Nephron progenitor cell (in vitro differentiated cells): ENCODE results near the gene MAML2.

Experiments
- DNase-seq: peaks from one replicate; pipeline ENCODE4 v3.0.0; 2021
- H3K27ac Mint-ChIP-seq: 2 replicates; pipeline ENCODE4 v1.8.0; 2021; ENCODE audit warnings: mild to moderate bottlenecking, moderate library complexity, mixed read lengths
- H3K27me3 Mint-ChIP-seq: 2 replicates; pipeline ENCODE4 v1.8.0; 2021; ENCODE audit warnings: mild to moderate bottlenecking, low read depth, mixed read lengths; ENCODE audit not compliant: poor library complexity
- H3K36me3 Mint-ChIP-seq: 2 replicates; pipeline ENCODE4 v1.8.0; 2021; ENCODE audit warnings: low read depth, mixed read lengths
- H3K4me1 Mint-ChIP-seq: 2 replicates; pipeline ENCODE4 v1.8.0; 2021; ENCODE audit warnings: mixed read lengths
- H3K4me3 Mint-ChIP-seq: 2 replicates; pipeline ENCODE4 v1.8.0; 2021; ENCODE audit warnings: mild to moderate bottlenecking, moderate library complexity, mixed read lengths
- H3K9me3 Mint-ChIP-seq: 2 replicates; pipeline ENCODE4 v1.8.0; 2021; ENCODE audit warnings: mild to moderate bottlenecking, moderate library complexity, mixed read lengths
- CTCF ChIP-seq: fragments of 200-600 bp; sonication (generic); IDR thresholded peaks from 2 replicates; pipeline ENCODE4 v1.5.0; 2021; ENCODE audit warnings: antibody characterized with exemption

Gene MAML2

GRCh38 chr11:96162816-96163499 is 180.0 kb downstream of the MAML2 start:
- no peak for TF ChIP-seq CTCF
- Mint-ChIP-seq H3K27ac (no peak overlapping the region), H3K9me3 (no peaks in the 10 kb centered on the region), H3K4me1 (peaks cover 87% of the 10 kb centered on the region), H3K4me3 (no peak overlapping the region), H3K27me3 (peaks cover 4% of the 10 kb centered on the region), H3K36me3 (peaks cover 6% of the 10 kb centered on the region)
- no peak for DNase-seq

- peak overlapping the region; percentile 94 for H3K27ac Mint-ChIP-seq
- H3K4me3 Mint-ChIP-seq = peak overlapping the region; percentile 39
- H3K27me3 Mint-ChIP-seq = peaks cover 4% of the 10 kb centered on the region
- peaks cover 84% of the 10 kb centered on the region for H3K4me1 Mint-ChIP-seq
- DNase-seq = peak; percentile 26
- H3K9me3 Mint-ChIP-seq = no peaks in the 10 kb centered on the region
- TF ChIP-seq CTCF = no peak
- H3K36me3 Mint-ChIP-seq = peaks cover 6% of the 10 kb centered on the region
Observed at GRCh38 chr11:96161307-96162089, 181.5 kb downstream of the MAML2 start.

GRCh38 chr11:96160732-96161306 is 182.2 kb downstream of the MAML2 start:
- Mint-ChIP-seq H3K4me1 (peaks cover 84% of the 10 kb centered on the region), H3K4me3 (peak overlapping the region; percentile 39), H3K27ac (peak overlapping the region; percentile 94), H3K9me3 (no peaks in the 10 kb centered on the region), H3K36me3 (peaks cover 6% of the 10 kb centered on the region), H3K27me3 (peaks cover 1% of the 10 kb centered on the region)
- peak; percentile 42 for DNase-seq
- TF ChIP-seq CTCF = no peak

- Mint-ChIP-seq H3K4me3 (no peak overlapping the region), H3K4me1 (peaks cover 84% of the 10 kb centered on the region), H3K27ac (peak overlapping the region; percentile 94), H3K27me3 (no peaks in the 10 kb centered on the region), H3K9me3 (no peaks in the 10 kb centered on the region), H3K36me3 (peaks cover 6% of the 10 kb centered on the region)
- no peak for TF ChIP-seq CTCF
- no peak for DNase-seq
Observed at GRCh38 chr11:96159968-96160367, 183.0 kb downstream of the MAML2 start.

- no peaks in the 10 kb centered on the region for H3K27me3 Mint-ChIP-seq
Observed at GRCh38 chr11:96158126-96158525, 184.9 kb downstream of the MAML2 start.

More at GRCh38 chr11:96158126-96158525, 184.9 kb downstream of the MAML2 start:
- Mint-ChIP-seq H3K36me3 (peaks cover 6% of the 10 kb centered on the region), H3K9me3 (no peaks in the 10 kb centered on the region), H3K27ac (no peak overlapping the region), H3K4me1 (peaks cover 77% of the 10 kb centered on the region), H3K4me3 (no peak overlapping the region)
- TF ChIP-seq CTCF = no peak
- DNase-seq = no peak
